Transverse colon (tissue), 4 donors: ENCODE data around the gene SLFN12. TPM values are rescaled to one million over a fixed set of nuclear protein-coding genes. Genes with fewer than 3 reads are reported as not detected.

Experiments used
- DNase-seq: peaks from one replicate; pipeline ENCODE4 v3.0.0-alpha.2; 2019
- H3K27ac ChIP-seq, 4 donors: fragments of 200-600 bp; sonication (generic); 2 replicates each; pipeline ENCODE4 v1.5.1; 2016 to 2018; ENCODE audit warnings: inconsistent platforms in 4 of 4
- H3K27me3 ChIP-seq: fragments of 200-600 bp; sonication (generic); 2 replicates; pipeline ENCODE4 v1.5.1; 2017; ENCODE audit warnings: inconsistent platforms
- H3K36me3 ChIP-seq, 4 donors: fragments of 200-600 bp; sonication (generic); 2 replicates each; pipeline ENCODE4 v1.5.1; 2017 to 2019; ENCODE audit warnings: inconsistent platforms in 4 of 4
- H3K4me1 ChIP-seq, 4 donors: fragments of 200-600 bp; sonication (generic); 2 replicates each; pipeline ENCODE4 v1.5.1; 2017 to 2020; ENCODE audit warnings: inconsistent platforms in 4 of 4
- H3K4me3 ChIP-seq, 4 donors: fragments of 200-600 bp; sonication (generic); 1 replicate in 1 of 4; 2 replicates in 3 of 4; pipeline versions ENCODE4 v1.5.1 to v1.6.1; 2017 to 2019; ENCODE audit warnings: inconsistent platforms in 4 of 4
- H3K9me3 ChIP-seq, 2 donors: fragments of 200-600 bp; sonication (generic); 2 replicates each; pipeline ENCODE4 v1.5.1; 2017 to 2019; ENCODE audit warnings: inconsistent platforms in 2 of 2
- CTCF ChIP-seq, 5 experiments: fragments of 200-600 bp in 3 of 5; fragments of 450-650 bp in 2 of 5; sonication (generic) in 3 of 5; IDR thresholded peaks; 1 replicate in 2 of 5; 2 replicates in 3 of 5; pipeline ENCODE4 v1.5.1; 2016 to 2017; ENCODE audit warnings: antibody characterized with exemption in 5 of 5, inconsistent platforms in 3 of 5, mild to moderate bottlenecking in 2 of 5, moderate library complexity in 1 of 5
- EP300 ChIP-seq: sonication (generic); formaldehyde crosslinking; IDR thresholded peaks from one replicate; pipeline ENCODE4 v1.6.1; 2017; ENCODE audit warnings: antibody characterized with exemption, low read depth
- POLR2A ChIP-seq: fragments of 450-650 bp; IDR thresholded peaks from one replicate; pipeline ENCODE4 v1.6.1; 2016; ENCODE audit warnings: antibody characterized with exemption, mild to moderate bottlenecking, moderate library complexity
- POLR2AphosphoS5 ChIP-seq, 3 donors: sonication (generic); formaldehyde crosslinking; IDR thresholded peaks; one replicate each; pipeline ENCODE4 v1.6.1; 2016; ENCODE audit warnings: antibody characterized with exemption in 3 of 3
- whole genome bisulfite sequencing, 2 donors: methylation state at CpG; one replicate each; pipeline ENCODE4 v1.1.5; 2018; ENCODE audit warnings: low coverage in 1 of 2; 5-methylcytosine and 5-hydroxymethylcytosine counted together
- in situ Hi-C, 4 donors: fragments of 200-750 bp; cut with MboI; loops; one replicate each; pipeline versions ENCODE4 v1.15.0 to v1.15.1; 2017; ENCODE audit warnings: low sequenced_read_pairs in 3 of 4, low pct_ligation_motif_present in 1 of 4, low pct_unique_long_range_greater_than_20kb in 1 of 4
- intact Hi-C: fragments of 100-400 bp; cut with DNase I; formaldehyde crosslinking; loops from one replicate; pipeline ENCODE4 v1.15.1; 2023; ENCODE audit warnings: low total_unique reads
- total RNA-seq, 4 donors: library from RNA; depleted of rRNA; stranded (reverse); fragments of >200 nt; gene quantifications; one replicate each; pipeline ENCODE4 v1.1.0, GENCODE V29; 2016

SLFN12 gene
- total RNA-seq, 4 donors from 2014 or later, result 1.6 to 34.8 (median 3.5) TPM; not detected in 1

- H3K36me3 ChIP-seq, result no peaks in the 10 kb centered on the region
- no peak overlapping the region for H3K4me3 ChIP-seq
- no peaks in the 10 kb centered on the region for H3K9me3 ChIP-seq
- DNase-seq, result no peak
- no peaks in the 10 kb centered on the region for H3K27me3 ChIP-seq
- intact Hi-C loops, result no loop called here
- in situ Hi-C loops, result no loop called here
- no peak overlapping the region for H3K27ac ChIP-seq
- H3K4me1 ChIP-seq, result peaks cover 0 to 6% (median 2%) of the 10 kb centered on the region in 4 donors
- TF ChIP-seq EP300 (no peak), POLR2A (no peak), CTCF (IDR thresholded peaks at IDR 0.05) (no peak), POLR2AphosphoS5 (IDR thresholded peaks at IDR 0.05) (no peak)
These were observed 6.1 kb upstream of the SLFN12 start for GRCh38 chr17:35438433-35438832.

- Histone ChIP-seq H3K36me3 (no peaks in the 10 kb centered on the region), H3K27me3 (no peaks in the 10 kb centered on the region), H3K4me1 (peaks cover 0 to 19% (median 11%) of the 10 kb centered on the region in 4 donors), H3K9me3 (no peaks in the 10 kb centered on the region), H3K27ac (peak overlapping the region; percentile 87 to 89 (median 89)), H3K4me3 (peak overlapping the region; percentile 19 to 53 (median 45))
- TF ChIP-seq POLR2AphosphoS5 (IDR thresholded peaks at IDR 0.05) (peak in 1 of 3 donors; percentile 12), POLR2A (no peak), CTCF (IDR thresholded peaks at IDR 0.05) (no peak)
- in situ Hi-C loops (no loop called here), intact Hi-C loops (no loop called here)
- DNase-seq, result peak; percentile 62
- 15 to 41% methylated on average over 10 to 19 of the region's 19 CpGs for WGBS, 2 donors
These were observed 985 bp upstream of the SLFN12 start for GRCh38 chr17:35433075-35433894.

GRCh38 chr17:35429702-35430101, 2.6 kb downstream of the SLFN12 start:
- 91% methylated on average over 2 of the region's 2 CpGs; no CpG with 5 or more reads in 1 of the 2 donors for WGBS, 2 donors
- no peak for DNase-seq
- Histone ChIP-seq H3K4me3 (no peak overlapping the region), H3K9me3 (no peaks in the 10 kb centered on the region), H3K27me3 (no peaks in the 10 kb centered on the region), H3K36me3 (no peaks in the 10 kb centered on the region), H3K4me1 (peaks cover 0 to 19% (median 11%) of the 10 kb centered on the region in 4 donors), H3K27ac (no peak overlapping the region)
- in situ Hi-C loops (no loop called here), intact Hi-C loops (no loop called here)
- TF ChIP-seq CTCF (IDR thresholded peaks at IDR 0.05) (no peak), EP300 (no peak), POLR2A (no peak), POLR2AphosphoS5 (IDR thresholded peaks at IDR 0.05) (no peak)

- no peak overlapping the region for H3K4me3 ChIP-seq
- peaks cover 0 to 11% (median 8%) of the 10 kb centered on the region in 4 donors for H3K4me1 ChIP-seq
- no peaks in the 10 kb centered on the region for H3K27me3 ChIP-seq
- intact Hi-C loops, result no loop called here
- H3K36me3 ChIP-seq, result no peaks in the 10 kb centered on the region
- 78 to 93% methylated on average over 2 of the region's 2 CpGs for WGBS, 2 donors
- no peak overlapping the region for H3K27ac ChIP-seq
- H3K9me3 ChIP-seq, result no peaks in the 10 kb centered on the region
- in situ Hi-C loops, result no loop called here
- DNase-seq, result no peak
- no peak for TF ChIP-seq POLR2A
- no peak for TF ChIP-seq POLR2AphosphoS5 (IDR thresholded peaks at IDR 0.05)
- TF ChIP-seq EP300, result no peak
- TF ChIP-seq CTCF (IDR thresholded peaks at IDR 0.05), result no peak
These were observed 4.1 kb downstream of the SLFN12 start for GRCh38 chr17:35428229-35428628.
